Heart right ventricle (tissue), 16 donors: ENCODE data around the gene CYP51A1. TPM values are rescaled to one million over a fixed set of nuclear protein-coding genes. Genes with fewer than 3 reads are reported as not detected.
"Not testable (repeated sequence)": the region's sequence is repeated elsewhere in the genome, so short reads cannot be mapped to it uniquely, and the experiment has no call there.

Experiments
- ATAC-seq, 8 donors: fragments of 200-7000 bp; cut with Tn5 transposase; one replicate each; pipeline ENCODE4 v1.9.1; 2020; ENCODE audit warnings: mild to moderate bottlenecking in 8 of 8, moderate library complexity in 8 of 8, moderate number of reproducible peaks in 1 of 8
- DNase-seq, 2 donors: peaks; one replicate each; pipeline ENCODE4 v3.0.0-alpha.2; 2020
- H3K27ac ChIP-seq, 10 donors: fragments of 200-600 bp; sonication (generic) in 2 of 10; one replicate each; pipeline versions ENCODE4 v1.5.0 to v1.8.0; 2020 to 2022; ENCODE audit warnings: mild to moderate bottlenecking in 3 of 10
- H3K27me3 ChIP-seq, 7 donors: fragments of 200-600 bp; one replicate each; pipeline ENCODE4 v1.8.0; 2021 to 2022; ENCODE audit warnings: mild to moderate bottlenecking in 2 of 7
- H3K36me3 ChIP-seq, 9 donors: fragments of 200-600 bp; sonication (generic) in 1 of 9; one replicate each; pipeline versions ENCODE4 v1.5.0 to v1.8.0; 2020 to 2022; ENCODE audit warnings: mild to moderate bottlenecking in 2 of 9
- H3K4me1 ChIP-seq, 9 donors: fragments of 200-600 bp; sonication (generic) in 1 of 9; one replicate each; pipeline versions ENCODE4 v1.5.0 to v1.8.0; 2020 to 2022; ENCODE audit warnings: mild to moderate bottlenecking in 4 of 9
- H3K4me3 ChIP-seq, 10 donors: fragments of 200-600 bp; sonication (generic) in 2 of 10; one replicate each; pipeline versions ENCODE4 v1.5.0 to v1.8.0; 2020 to 2022; ENCODE audit warnings: mild to moderate bottlenecking in 7 of 10, moderate library complexity in 2 of 10
- H3K9me3 ChIP-seq, 11 donors: fragments of 200-600 bp in 10 of 11; sonication (generic) in 2 of 11; one replicate each; pipeline versions ENCODE4 v1.5.0 to v1.8.0; 2013 to 2022; ENCODE audit warnings: mild to moderate bottlenecking in 2 of 11, control low read depth in 1 of 11, moderate library complexity in 1 of 11
- CTCF ChIP-seq, 9 donors: fragments of 200-600 bp; sonication (generic) in 2 of 9; IDR thresholded peaks; one replicate each; pipeline versions ENCODE4 v1.5.0 to v1.8.0; 2021 to 2022; ENCODE audit warnings: antibody characterized with exemption in 9 of 9, mild to moderate bottlenecking in 5 of 9, moderate library complexity in 1 of 9
- WGBS, 2 donors: extraction: QIAGEN DNeasy Blood & Tissue Kit; methylation state at CpG; one replicate each; pipeline ENCODE4 v1.1.7; 2013; ENCODE audit warnings: inconsistent platforms in 1 of 2; 5-methylcytosine and 5-hydroxymethylcytosine counted together
- intact Hi-C, 10 donors: fragments of 100-400 bp; cut with DNase I; formaldehyde crosslinking; loops; one replicate each; pipeline versions ENCODE4 v1.11.1 to v1.14.2; 2022
- long read RNA-seq, 3 donors: library from polyadenylated mRNA; unstranded; transcript quantifications; one replicate each; pipeline ENCODE4 v2.0.0, GENCODE V29; 2020 to 2021
- polyA plus RNA-seq, 2 donors: library from polyadenylated mRNA; stranded (reverse); fragments of 200-250 nt; gene quantifications; one replicate each; pipeline ENCODE4 v1.2.3, GENCODE V29; 2013
- total RNA-seq, 10 donors: library from RNA; stranded (reverse); fragmentation: NEBNext Ultra II Directional in 3 of 10; extraction: Animal tissue kit (Norgen Biotek cat#: 25700) in 3 of 10; gene quantifications; one replicate each; pipeline versions ENCODE4 v1.2.1 to v1.2.4, GENCODE V29; 2021 to 2023
- donor health status: Arrhythmogenic right ventricular cardiomyopathy.
- donor health status: ischemic (EF 13 %, LVEDD 7.1; RV severe dilation, severe dysfunction).
- donor health status: healthy with polysubstance abuse.
- donor health status: DM: no; HTN: yes; CAD: no.
- donor health status: DM: no; HTN: no; CAD: no.
- donor health status: ischemic (EF 25% LVEDD 6.9; RV normal size, moderate dysfunction).
- donor health status: ischemic (EF 25% LVEDD 5.7; RV mildly dilated, moderate dysfunction).
- donor health status: healthy.
- donor health status: DM: yes; HTN: yes; CAD: no.
- donor health status: Ischemic cardiomyopathy.
- donor health status: ischemic (EF 35%, LVEDD 5.7; RV mildly dilated, moderate dysfunction).
- donor health status: nonischemic (EF 11% LVEDD 7.7; RV severe dilation, severe dysfunction).
- donor health status: DM: yes; HTN: yes; CAD: no.
- donor health status: PGD.
- donor health status: ischemic (EF 29% LVEDD 5.4; RV normal size, mild dysfunction).
- donor health status: nonischemic (EF 23%, LVEDD 6.1; RV moderate dilation, normal function).

Gene CYP51A1
- total RNA-seq (10 to 100 TPM; 20.3 to 45.5 (median 27.0) TPM), polyA plus RNA-seq (10 to 100 TPM in 1 of 2 donors, 1 to 10 TPM in 1; 5.8 to 22.1 TPM)
- long read RNA-seq, donor 1, transcript CYP51A1-201 (10 exons, 3,210 nt) = major isoform, 51 of 54 reads
- long read RNA-seq, donor 1, partial matches to known transcripts = 1 of 54 reads
- long read RNA-seq, donor 1, other reads (novel, unspliced or antisense) = 0 of 54 reads
- long read RNA-seq, donor 2, transcript CYP51A1-201 (10 exons, 3,210 nt) = major isoform, 88 of 99 reads
- long read RNA-seq, donor 2, transcript CYP51A1-203 (10 exons, 1,729 nt) = minor isoform, 8 of 99 reads
- long read RNA-seq, donor 2, partial matches to known transcripts = 0 of 99 reads
- long read RNA-seq, donor 2, other reads (novel, unspliced or antisense) = 3 of 99 reads
- long read RNA-seq, donor 3, transcript CYP51A1-201 (10 exons, 3,210 nt) = major isoform, 147 of 172 reads
- long read RNA-seq, donor 3, transcript CYP51A1-203 (10 exons, 1,729 nt) = minor isoform, 11 of 172 reads
- long read RNA-seq, donor 3, partial matches to known transcripts = 5 of 172 reads
- long read RNA-seq, donor 3, other reads (novel, unspliced or antisense) = 9 of 172 reads

GRCh38 chr7:92134271-92135051 is at the start of gene CYP51A1:
TSS of gene CYP51A1 (minus strand) at chr7:92134477. CDS start at chr7:92134364, 113 bp downstream.
- Histone ChIP-seq H3K36me3 (peaks cover 0 to 20% (median 5%) of the 10 kb centered on the region in 9 donors), H3K27ac (peak within 1 kb of the TSS; percentile 90 to 99 (median 94)), H3K4me1 (peaks cover 0 to 26% (median 16%) of the 10 kb centered on the region in 9 donors), H3K27me3 (no peaks in the 10 kb centered on the region), H3K9me3 (no peaks in the 10 kb centered on the region), H3K4me3 (peak within 1 kb of the TSS; percentile 77 to 99 (median 89))
- DNase-seq = peak; percentile 91 to 95
- intact Hi-C loops = loop anchor here in 3 of 10 donors (2.0 to 10.0 kb wide), 3 partner anchors 44 to 313 kb away; partner anchors contain the start of genes GATAD1 (in 3 of the 3) and LRRD1 (in 1 of the 3)
- WGBS, 2 donors = 1% methylated on average over 72 to 73 of the region's 73 CpGs
- ATAC-seq = peak; percentile 96 to 98 (median 98)
- peak in 4 of 9 donors; percentile 11 to 27 (median 20) for TF ChIP-seq CTCF (IDR thresholded peaks at IDR 0.05)

- peak within 1 kb of the TSS; percentile 39 to 69 (median 63) for H3K4me3 ChIP-seq
- H3K4me1 ChIP-seq = peaks cover 0 to 14% (median 0%) of the 10 kb centered on the region in 9 donors
- peak; percentile 80 to 89 for DNase-seq
- peak; percentile 97 to 100 (median 98) for ATAC-seq
- WGBS, 2 donors = 7 to 8% methylated on average over 58 to 60 of the region's 60 CpGs
- H3K9me3 ChIP-seq = peaks cover 0 to 12% (median 0%) of the 10 kb centered on the region in 11 donors
- intact Hi-C loops = loop anchor here in 3 of 10 donors (2.0 to 10.0 kb wide), 3 partner anchors 44 to 268 kb away; partner anchors contain the start of genes GATAD1 (in 3 of the 3) and CYP51A1 (in 1 of the 3)
- H3K27ac ChIP-seq = peak within 1 kb of the TSS in 9 of 10 donors; percentile 70 to 83 (median 78)
- no peaks in the 10 kb centered on the region for H3K27me3 ChIP-seq
- TF ChIP-seq CTCF (IDR thresholded peaks at IDR 0.05) = peak; percentile 93 to 100 (median 99)
- no peaks in the 10 kb centered on the region for H3K36me3 ChIP-seq
Observed at GRCh38 chr7:92178928-92179924, 44.9 kb upstream of the CYP51A1 start, which contains the start of gene LRRD1. TSS of gene LRRD1 (minus strand) at chr7:92179142. CDS start at chr7:92165202, 13,940 bp downstream.

- H3K9me3 ChIP-seq = no peaks in the 10 kb centered on the region
- no peak overlapping the region for H3K27ac ChIP-seq
- ATAC-seq (no peak), DNase-seq (no peak)
- no peak for TF ChIP-seq CTCF (IDR thresholded peaks at IDR 0.05)
- H3K4me1 ChIP-seq = peaks cover 0 to 14% (median 0%) of the 10 kb centered on the region in 9 donors
- intact Hi-C loops = loop anchor here in 3 of 10 donors (5.0 to 10.0 kb wide), 2 partner anchors 267 to 270 kb away; partner anchors contain the start of gene GATAD1 (in 3 of the 3)
- H3K27me3 ChIP-seq = no peaks in the 10 kb centered on the region
- no peaks in the 10 kb centered on the region for H3K36me3 ChIP-seq
- H3K4me3 ChIP-seq = no peak overlapping the region
Observed at GRCh38 chr7:92177362-92177761, 43.1 kb upstream of the CYP51A1 start.

- DNase-seq, H3K27me3 ChIP-seq, H3K4me3 ChIP-seq, H3K4me1 ChIP-seq, H3K27ac ChIP-seq, H3K36me3 ChIP-seq, intact Hi-C loops, ATAC-seq: not testable (repeated sequence)
- peaks cover 0 to 12% (median 0%) of the 10 kb centered on the region in 11 donors for H3K9me3 ChIP-seq
- WGBS, 2 donors = 84 to 86% methylated on average over 2 of the region's 2 CpGs
Observed at GRCh38 chr7:92169529-92169928, 35.3 kb upstream of the CYP51A1 start.
